HEK293 (cell line): ENCODE results near the gene PAPOLG.

Experiments
- CTCF ChIA-PET: fragments of 350-600 bp; formaldehyde crosslinking; extraction: SDS; loops from one replicate; lab custom pipeline; 2021; ENCODE audit warnings: antibody characterized with exemption; lab: Yijun Ruan, JAX
- POLR2A ChIA-PET: fragments of 300-600 bp; formaldehyde crosslinking; extraction: SDS; loops from one replicate; lab custom pipeline; 2020; ENCODE audit warnings: antibody characterized with exemption, inconsistent platforms; lab: Yijun Ruan, JAX
- H3K27ac ChIP-seq: fragments of 200-500 bp; sonication (Bioruptor generic); 2 replicates; pipeline ENCODE4 v1.5.1; 2014; ENCODE audit warnings: low read depth, low read length, control low read depth, inconsistent platforms; ENCODE audit errors: extremely low read depth
- H3K36me3 ChIP-seq, 2 experiments: fragments of 200-500 bp in 1 of 2; sonication (Bioruptor generic) in 1 of 2; 1 replicate in 1 of 2; 2 replicates in 1 of 2; pipeline ENCODE4 v1.5.1; 2014 to 2017; ENCODE audit warnings: inconsistent platforms in 2 of 2, low read length in 2 of 2; ENCODE audit not compliant: control insufficient read depth in 2 of 2, insufficient read depth in 1 of 2
- H3K4me1 ChIP-seq: fragments of 200-500 bp; sonication (Bioruptor generic); 2 replicates; pipeline ENCODE4 v1.5.1; 2014; ENCODE audit warnings: mild to moderate bottlenecking, low read length, inconsistent platforms; ENCODE audit not compliant: control insufficient read depth, insufficient read depth
- H3K4me3 ChIP-seq: 2 replicates; pipeline ENCODE4 v1.5.1; 2011; ENCODE audit warnings: low read depth, mild to moderate bottlenecking, control low read depth, low read length, moderate library complexity
- H3K9me3 ChIP-seq: fragments of 200-500 bp; sonication (Bioruptor generic); 2 replicates; pipeline ENCODE4 v1.5.1; 2014; ENCODE audit warnings: low read depth, low read length, inconsistent platforms; ENCODE audit not compliant: control insufficient read depth, insufficient read depth
- GLI4 ChIP-seq: fragments of 450-650 bp; formaldehyde crosslinking; IDR thresholded peaks from 2 replicates; pipeline ENCODE4 v1.5.1; 2016; ENCODE audit warnings: missing biosample characterization, missing genetic modification characterization
- KLF10 ChIP-seq: fragments of 450-650 bp; IDR thresholded peaks from 2 replicates; pipeline ENCODE4 v1.5.1; 2018; ENCODE audit warnings: missing biosample characterization, mild to moderate bottlenecking, missing genetic modification characterization
- OSR2 ChIP-seq: fragments of 450-650 bp; formaldehyde crosslinking; IDR thresholded peaks from 2 replicates; pipeline ENCODE4 v1.5.1; 2016; ENCODE audit warnings: missing biosample characterization, missing genetic modification characterization
- SETDB1 ChIP-seq: IDR thresholded peaks from one replicate; pipeline ENCODE4 v1.6.1; 2017; ENCODE audit warnings: mild to moderate bottlenecking, low read length, moderate library complexity, mixed read lengths; ENCODE audit not compliant: insufficient read length
- SP7 ChIP-seq: fragments of 450-650 bp; formaldehyde crosslinking; IDR thresholded peaks from 2 replicates; pipeline ENCODE4 v1.5.1; 2016; ENCODE audit warnings: missing biosample characterization, missing genetic modification characterization
- YY1 ChIP-seq: fragments of 450-650 bp; formaldehyde crosslinking; IDR thresholded peaks from 2 replicates; pipeline ENCODE4 v1.5.1; 2018; ENCODE audit warnings: missing biosample characterization, missing genetic modification characterization
- ZNF112 ChIP-seq: fragments of 450-650 bp; formaldehyde crosslinking; IDR thresholded peaks from 2 replicates; pipeline ENCODE4 v1.5.0; 2017; ENCODE audit warnings: missing biosample characterization, missing genetic modification characterization
- ZNF140 ChIP-seq: fragments of 450-650 bp; formaldehyde crosslinking; IDR thresholded peaks from 2 replicates; pipeline ENCODE4 v1.5.1; 2016; ENCODE audit warnings: missing biosample characterization, missing genetic modification characterization
- ZNF37A ChIP-seq: fragments of 450-650 bp; IDR thresholded peaks from 2 replicates; pipeline ENCODE4 v1.5.1; 2018; ENCODE audit warnings: missing biosample characterization, missing genetic modification characterization
- ZNF48 ChIP-seq: fragments of 450-650 bp; formaldehyde crosslinking; IDR thresholded peaks from 2 replicates; pipeline ENCODE4 v1.5.1; 2016; ENCODE audit warnings: missing biosample characterization, missing genetic modification characterization
- ZNF555 ChIP-seq: fragments of 450-650 bp; formaldehyde crosslinking; conservative IDR thresholded peaks from 2 replicates; pipeline ENCODE4 v1.5.1; 2017; ENCODE audit warnings: missing biosample characterization, mild to moderate bottlenecking, missing genetic modification characterization, inconsistent platforms
- ZNF596 ChIP-seq: fragments of 450-650 bp; IDR thresholded peaks from 2 replicates; pipeline ENCODE4 v1.5.0; 2018; ENCODE audit warnings: missing biosample characterization, mild to moderate bottlenecking, missing genetic modification characterization, moderate library complexity
- ZNF621 ChIP-seq: fragments of 450-650 bp; formaldehyde crosslinking; IDR thresholded peaks from 2 replicates; pipeline ENCODE4 v1.5.1; 2017; ENCODE audit warnings: missing biosample characterization, missing genetic modification characterization
- ZNF768 ChIP-seq: fragments of 450-650 bp; formaldehyde crosslinking; IDR thresholded peaks from 2 replicates; pipeline ENCODE4 v1.5.1; 2018; ENCODE audit warnings: missing biosample characterization, mild to moderate bottlenecking, missing genetic modification characterization
- ZNF776 ChIP-seq: fragments of 450-650 bp; formaldehyde crosslinking; IDR thresholded peaks from 2 replicates; pipeline ENCODE4 v1.5.0; 2017; ENCODE audit warnings: missing biosample characterization, missing genetic modification characterization, borderline replicate concordance
- ZNF830 ChIP-seq: fragments of 450-650 bp; IDR thresholded peaks from 2 replicates; pipeline ENCODE4 v1.5.0; 2018; ENCODE audit warnings: missing biosample characterization, missing genetic modification characterization, low read depth, mild to moderate bottlenecking, moderate library complexity
- TF ChIP-seq, protein P1 (sequence below): fragments of 450-650 bp; formaldehyde crosslinking; IDR thresholded peaks from 2 replicates; pipeline ENCODE4 v1.5.1; 2016; ENCODE audit warnings: missing biosample characterization, missing genetic modification characterization
- TF ChIP-seq, protein P2 (sequence below): fragments of 450-650 bp; formaldehyde crosslinking; IDR thresholded peaks from 2 replicates; pipeline ENCODE4; 2016; ENCODE audit warnings: missing biosample characterization, missing genetic modification characterization
- TF ChIP-seq, protein P3 (sequence below): fragments of 450-650 bp; formaldehyde crosslinking; conservative IDR thresholded peaks from 2 replicates; pipeline ENCODE4 v1.5.1; 2016; ENCODE audit warnings: low read depth, missing biosample characterization, missing genetic modification characterization

Gene PAPOLG

DNA sequence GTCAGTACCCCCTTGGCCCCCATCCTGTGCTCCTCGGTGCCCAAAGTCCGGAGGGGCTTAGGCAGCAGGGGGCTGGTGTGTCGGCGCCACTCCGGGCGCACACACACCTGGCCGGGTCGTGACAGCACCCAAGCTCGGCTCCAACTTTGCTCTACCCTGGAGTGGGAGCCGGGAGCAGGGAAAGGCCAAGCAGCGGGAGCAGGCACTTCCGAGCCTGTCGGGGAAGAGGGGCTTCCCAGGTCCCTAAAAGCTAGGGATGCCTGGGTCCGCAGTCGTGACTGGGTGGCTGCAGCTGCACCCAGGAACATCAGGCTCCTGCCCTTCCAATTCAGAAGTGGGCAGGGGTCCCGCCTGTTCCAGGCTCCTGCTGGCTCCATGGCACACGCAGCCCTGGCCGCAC, 48.4 kb downstream of the PAPOLG start (continued):
- TF ChIP-seq ZNF768: no peak
- no peak for TF ChIP-seq YY1 (tag by site-specific recombination)

- Histone ChIP-seq H3K4me1 (peaks cover 2% of the 10 kb centered on the region; the same call in 1 of the 2 replicates), H3K9me3 (no peaks in the 10 kb centered on the region), H3K27ac (no peak overlapping the region), H3K4me3 (no peak overlapping the region), H3K36me3 (peaks cover 0 to 9% of the 10 kb centered on the region in 2 experiments; a peak in 2 of 3 replicates)
- TF ChIP-seq ZNF621: no peak
- TF ChIP-seq ZNF112 (tag by site-specific recombination): no peak
- TF ChIP-seq, protein P1, sequence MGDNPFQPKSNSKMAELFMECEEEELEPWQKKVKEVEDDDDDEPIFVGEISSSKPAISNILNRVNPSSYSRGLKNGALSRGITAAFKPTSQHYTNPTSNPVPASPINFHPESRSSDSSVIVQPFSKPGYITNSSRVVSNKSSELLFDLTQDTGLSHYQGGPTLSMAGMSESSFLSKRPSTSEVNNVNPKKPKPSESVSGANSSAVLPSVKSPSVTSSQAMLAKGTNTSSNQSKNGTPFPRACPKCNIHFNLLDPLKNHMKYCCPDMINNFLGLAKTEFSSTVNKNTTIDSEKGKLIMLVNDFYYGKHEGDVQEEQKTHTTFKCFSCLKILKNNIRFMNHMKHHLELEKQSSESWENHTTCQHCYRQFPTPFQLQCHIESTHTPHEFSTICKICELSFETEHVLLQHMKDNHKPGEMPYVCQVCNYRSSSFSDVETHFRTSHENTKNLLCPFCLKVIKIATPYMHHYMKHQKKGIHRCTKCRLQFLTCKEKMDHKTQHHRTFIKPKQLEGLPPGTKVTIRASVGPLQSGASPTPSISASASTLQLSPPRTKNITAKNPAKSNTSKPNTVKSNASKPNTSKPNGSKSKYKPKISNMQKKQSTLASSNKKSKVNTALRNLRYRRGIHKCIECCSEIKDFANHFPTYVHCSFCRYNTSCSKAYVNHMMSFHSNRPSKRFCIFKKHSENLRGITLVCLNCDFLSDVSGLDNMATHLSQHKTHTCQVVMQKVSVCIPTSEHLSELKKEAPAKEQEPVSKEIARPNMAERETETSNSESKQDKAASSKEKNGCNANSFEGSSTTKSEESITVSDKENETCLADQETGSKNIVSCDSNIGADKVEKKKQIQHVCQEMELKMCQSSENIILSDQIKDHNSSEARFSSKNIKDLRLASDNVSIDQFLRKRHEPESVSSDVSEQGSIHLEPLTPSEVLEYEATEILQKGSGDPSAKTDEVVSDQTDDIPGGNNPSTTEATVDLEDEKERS (tag by site-specific recombination): no peak
- TF ChIP-seq, protein P2, sequence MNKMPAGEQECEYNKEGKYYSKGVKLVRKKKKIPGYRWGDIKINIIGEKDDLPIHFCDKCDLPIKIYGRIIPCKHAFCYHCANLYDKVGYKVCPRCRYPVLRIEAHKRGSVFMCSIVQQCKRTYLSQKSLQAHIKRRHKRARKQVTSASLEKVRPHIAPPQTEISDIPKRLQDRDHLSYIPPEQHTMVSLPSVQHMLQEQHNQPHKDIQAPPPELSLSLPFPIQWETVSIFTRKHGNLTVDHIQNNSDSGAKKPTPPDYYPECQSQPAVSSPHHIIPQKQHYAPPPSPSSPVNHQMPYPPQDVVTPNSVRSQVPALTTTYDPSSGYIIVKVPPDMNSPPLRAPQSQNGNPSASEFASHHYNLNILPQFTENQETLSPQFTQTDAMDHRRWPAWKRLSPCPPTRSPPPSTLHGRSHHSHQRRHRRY (tag by site-specific recombination): no peak
- TF ChIP-seq, protein P3, sequence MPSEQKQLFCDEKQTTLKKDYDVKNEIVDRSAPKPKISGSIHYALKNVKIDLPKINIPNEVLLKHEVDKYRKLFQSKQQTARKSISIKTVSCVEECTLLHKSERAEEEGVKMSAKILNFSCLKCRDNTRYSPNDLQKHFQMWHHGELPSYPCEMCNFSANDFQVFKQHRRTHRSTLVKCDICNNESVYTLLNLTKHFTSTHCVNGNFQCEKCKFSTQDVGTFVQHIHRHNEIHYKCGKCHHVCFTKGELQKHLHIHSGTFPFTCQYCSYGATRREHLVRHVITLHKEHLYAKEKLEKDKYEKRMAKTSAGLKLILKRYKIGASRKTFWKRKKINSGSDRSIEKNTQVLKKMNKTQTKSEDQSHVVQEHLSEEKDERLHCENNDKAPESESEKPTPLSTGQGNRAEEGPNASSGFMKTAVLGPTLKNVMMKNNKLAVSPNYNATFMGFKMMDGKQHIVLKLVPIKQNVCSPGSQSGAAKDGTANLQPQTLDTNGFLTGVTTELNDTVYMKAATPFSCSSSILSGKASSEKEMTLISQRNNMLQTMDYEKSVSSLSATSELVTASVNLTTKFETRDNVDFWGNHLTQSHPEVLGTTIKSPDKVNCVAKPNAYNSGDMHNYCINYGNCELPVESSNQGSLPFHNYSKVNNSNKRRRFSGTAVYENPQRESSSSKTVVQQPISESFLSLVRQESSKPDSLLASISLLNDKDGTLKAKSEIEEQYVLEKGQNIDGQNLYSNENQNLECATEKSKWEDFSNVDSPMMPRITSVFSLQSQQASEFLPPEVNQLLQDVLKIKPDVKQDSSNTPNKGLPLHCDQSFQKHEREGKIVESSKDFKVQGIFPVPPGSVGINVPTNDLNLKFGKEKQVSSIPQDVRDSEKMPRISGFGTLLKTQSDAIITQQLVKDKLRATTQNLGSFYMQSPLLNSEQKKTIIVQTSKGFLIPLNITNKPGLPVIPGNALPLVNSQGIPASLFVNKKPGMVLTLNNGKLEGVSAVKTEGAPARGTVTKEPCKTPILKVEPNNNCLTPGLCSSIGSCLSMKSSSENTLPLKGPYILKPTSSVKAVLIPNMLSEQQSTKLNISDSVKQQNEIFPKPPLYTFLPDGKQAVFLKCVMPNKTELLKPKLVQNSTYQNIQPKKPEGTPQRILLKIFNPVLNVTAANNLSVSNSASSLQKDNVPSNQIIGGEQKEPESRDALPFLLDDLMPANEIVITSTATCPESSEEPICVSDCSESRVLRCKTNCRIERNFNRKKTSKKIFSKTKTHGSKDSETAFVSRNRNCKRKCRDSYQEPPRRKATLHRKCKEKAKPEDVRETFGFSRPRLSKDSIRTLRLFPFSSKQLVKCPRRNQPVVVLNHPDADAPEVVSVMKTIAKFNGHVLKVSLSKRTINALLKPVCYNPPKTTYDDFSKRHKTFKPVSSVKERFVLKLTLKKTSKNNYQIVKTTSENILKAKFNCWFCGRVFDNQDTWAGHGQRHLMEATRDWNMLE (tag by site-specific recombination): no peak
- TF ChIP-seq ZNF830 (tag by site-specific recombination): no peak
- no peak for TF ChIP-seq ZNF48 (tag by site-specific recombination)
- no peak for TF ChIP-seq ZNF140 (tag by site-specific recombination)
- TF ChIP-seq ZNF555 (tag by site-specific recombination): no peak
- no peak for TF ChIP-seq ZNF37A
- no peak for TF ChIP-seq ZNF596 (tag by site-specific recombination)
- no peak for TF ChIP-seq ZNF776 (tag by site-specific recombination)
- TF ChIP-seq SETDB1: no peak
- TF ChIP-seq OSR2 (tag by site-specific recombination): no peak
- TF ChIP-seq KLF10 (tag by site-specific recombination): no peak
- no peak for TF ChIP-seq SP7 (tag by site-specific recombination)
- no peak for TF ChIP-seq GLI4 (tag by site-specific recombination)
- ChIA-PET POLR2A (interaction anchor here (0.6 to 1.5 kb wide), 2 partner anchors 75 to 1873 kb away, joined by 3 to 4 read pairs; partner anchors contain the start of gene REL), CTCF (interaction anchor here (0.7 to 3.3 kb wide), 4 partner anchors 79 to 194 kb away, joined by 3 to 19 read pairs (median 4); no protein-coding TSS in a partner anchor)
These were observed 50.5 kb downstream of the PAPOLG start for GRCh38 chr2:60806595-60806987.
